Stomach (tissue), 9 donors: ENCODE measurements around the gene CKB. TPM values are rescaled to one million over a fixed set of nuclear protein-coding genes. Genes with fewer than 3 reads are reported as not detected.

ENCODE experiments used
- DNase-seq, 2 donors: peaks; one replicate each; pipeline versions ENCODE4 v3.0.0 to v3.0.0-alpha.2; 2013 to 2019
- H3K27ac ChIP-seq, 5 donors: fragments of 200-600 bp in 4 of 5; sonication (generic) in 4 of 5; one replicate each; pipeline ENCODE4 v1.5.1; 2013 to 2019; ENCODE audit warnings: mild to moderate bottlenecking in 1 of 5, moderate library complexity in 1 of 5
- H3K27me3 ChIP-seq, 3 donors: fragments of 200-600 bp; sonication (generic); one replicate each; pipeline ENCODE4 v1.5.1; 2017 to 2019; ENCODE audit warnings: mixed run types in 1 of 3
- H3K36me3 ChIP-seq, 4 donors: fragments of 200-600 bp; sonication (generic); 1 replicate in 3 of 4; 2 replicates in 1 of 4; pipeline ENCODE4 v1.5.1; 2016 to 2019
- H3K4me1 ChIP-seq, 4 donors: fragments of 200-600 bp; sonication (generic); one replicate each; pipeline ENCODE4 v1.5.1; 2016 to 2019
- H3K4me3 ChIP-seq, 4 donors: fragments of 200-600 bp; sonication (generic) in 3 of 4; one replicate each; pipeline ENCODE4 v1.5.1; 2016 to 2019; ENCODE audit warnings: mild to moderate bottlenecking in 1 of 4
- H3K9me3 ChIP-seq, 4 donors: fragments of 200-600 bp; sonication (generic); one replicate each; pipeline ENCODE4 v1.5.1; 2016 to 2019
- EP300 ChIP-seq: sonication (generic); formaldehyde crosslinking; IDR thresholded peaks from one replicate; pipeline ENCODE4 v1.6.1; 2017; ENCODE audit warnings: antibody characterized with exemption
- POLR2A ChIP-seq, 4 donors: fragments of 450-650 bp; IDR thresholded peaks; one replicate each; pipeline ENCODE4 v1.6.1; 2016; ENCODE audit warnings: antibody characterized with exemption in 4 of 4, control low read depth in 2 of 4, mild to moderate bottlenecking in 1 of 4, moderate library complexity in 1 of 4
- POLR2AphosphoS5 ChIP-seq, 3 donors: sonication (generic); formaldehyde crosslinking; IDR thresholded peaks; one replicate each; pipeline ENCODE4 v1.6.1; 2016; ENCODE audit warnings: antibody characterized with exemption in 3 of 3
- WGBS, 5 donors: extraction: QIAGEN DNeasy Blood & Tissue Kit in 3 of 5; methylation state at CpG; one replicate each; pipeline versions ENCODE4 v1.1.5 to v1.1.7; 2013 to 2018; 5-methylcytosine and 5-hydroxymethylcytosine counted together
- intact Hi-C: fragments of 100-400 bp; cut with DNase I; formaldehyde crosslinking; loops from one replicate; pipeline ENCODE4 v1.15.1; 2023; ENCODE audit warnings: low total_unique reads
- polyA plus RNA-seq, 3 donors: library from polyadenylated mRNA; stranded (reverse); fragments of 200-250 nt; gene quantifications; one replicate each; pipeline ENCODE4 v1.2.3, GENCODE V29; 2013
- total RNA-seq, 5 donors: library from RNA; depleted of rRNA; stranded (reverse); fragments of >200 nt; gene quantifications; one replicate each; pipeline versions ENCODE4 v1.1.0 to v1.2.3, GENCODE V29; 2014 to 2016
- TF ChIP-seq, protein P1 (sequence below), 7 experiments: fragments of 450-650 bp in 4 of 7; fragments of 200-600 bp in 3 of 7; sonication (generic) in 3 of 7; IDR thresholded peaks; one replicate each; pipeline ENCODE4 v1.5.1; 2016 to 2019; ENCODE audit warnings: antibody characterized with exemption in 7 of 7, control low read depth in 2 of 7, mild to moderate bottlenecking in 1 of 7
- donor health status: healthy with polysubstance abuse.
- donor health status: Bipolar disorder and iron deficiency.
- donor health status: healthy.

CKB gene
- total and polyA plus RNA-seq, 8 donors, result 216 to 1,146 (median 806) TPM

DNA sequence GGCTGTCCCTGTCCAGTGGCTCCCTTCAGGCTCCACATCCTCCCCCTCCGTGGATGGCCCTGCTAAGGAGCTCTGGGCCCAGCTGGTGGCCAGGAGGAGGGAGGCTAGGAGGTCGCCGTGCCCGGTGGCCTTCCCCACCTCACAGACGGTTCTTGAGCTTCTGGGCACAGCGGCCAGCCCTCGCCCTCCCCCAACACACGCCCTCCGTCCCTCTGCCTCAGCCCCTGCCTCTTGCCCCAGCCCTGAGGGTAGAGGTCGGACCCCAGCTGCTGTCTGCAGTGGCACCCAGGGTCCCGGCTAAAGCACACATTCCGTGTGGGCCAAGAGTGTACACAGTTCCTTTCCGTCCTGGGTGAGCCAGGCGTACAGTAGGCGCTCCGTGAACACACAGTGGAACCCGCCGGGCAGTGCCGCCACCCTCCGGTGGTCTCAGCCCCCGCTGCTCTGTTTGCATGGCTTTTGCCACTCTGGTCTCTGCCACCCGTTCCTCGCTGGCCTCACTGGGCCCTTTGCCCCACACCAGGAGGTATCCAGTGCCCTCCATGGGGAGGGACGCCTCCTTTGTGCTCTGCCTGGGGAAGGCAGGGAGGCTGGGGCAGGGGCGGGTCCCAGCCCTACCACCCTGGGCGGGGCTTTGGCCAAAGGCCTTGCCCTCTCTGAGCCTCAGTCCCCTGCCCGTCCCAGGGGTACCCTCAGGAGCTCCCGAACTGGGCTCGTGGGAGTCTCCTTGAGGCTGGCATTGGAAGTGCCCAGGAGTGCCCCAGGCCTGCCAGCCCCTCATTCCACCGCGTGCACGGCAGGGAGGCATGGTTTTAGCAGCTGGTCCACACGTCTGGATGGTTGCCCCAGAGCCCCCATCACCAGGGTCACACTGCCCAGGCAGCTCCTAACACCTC is 19.3 kb upstream of the CKB start:
- no peaks in the 10 kb centered on the region for H3K36me3 ChIP-seq
- H3K4me1 ChIP-seq, result peaks cover 73 to 87% (median 78%) of the 10 kb centered on the region in 4 donors
- peak overlapping the region in 1 of 4 donors; percentile 10 for H3K4me3 ChIP-seq
- peak overlapping the region; percentile 16 to 83 (median 61) for H3K27ac ChIP-seq
- peaks cover 0 to 7% (median 0%) of the 10 kb centered on the region in 3 donors for H3K27me3 ChIP-seq
- TF ChIP-seq POLR2A (IDR thresholded peaks at IDR 0.05), result no peak
- TF ChIP-seq EP300, result no peak
- no peak for TF ChIP-seq POLR2AphosphoS5 (IDR thresholded peaks at IDR 0.05)
- TF ChIP-seq, protein P1, sequence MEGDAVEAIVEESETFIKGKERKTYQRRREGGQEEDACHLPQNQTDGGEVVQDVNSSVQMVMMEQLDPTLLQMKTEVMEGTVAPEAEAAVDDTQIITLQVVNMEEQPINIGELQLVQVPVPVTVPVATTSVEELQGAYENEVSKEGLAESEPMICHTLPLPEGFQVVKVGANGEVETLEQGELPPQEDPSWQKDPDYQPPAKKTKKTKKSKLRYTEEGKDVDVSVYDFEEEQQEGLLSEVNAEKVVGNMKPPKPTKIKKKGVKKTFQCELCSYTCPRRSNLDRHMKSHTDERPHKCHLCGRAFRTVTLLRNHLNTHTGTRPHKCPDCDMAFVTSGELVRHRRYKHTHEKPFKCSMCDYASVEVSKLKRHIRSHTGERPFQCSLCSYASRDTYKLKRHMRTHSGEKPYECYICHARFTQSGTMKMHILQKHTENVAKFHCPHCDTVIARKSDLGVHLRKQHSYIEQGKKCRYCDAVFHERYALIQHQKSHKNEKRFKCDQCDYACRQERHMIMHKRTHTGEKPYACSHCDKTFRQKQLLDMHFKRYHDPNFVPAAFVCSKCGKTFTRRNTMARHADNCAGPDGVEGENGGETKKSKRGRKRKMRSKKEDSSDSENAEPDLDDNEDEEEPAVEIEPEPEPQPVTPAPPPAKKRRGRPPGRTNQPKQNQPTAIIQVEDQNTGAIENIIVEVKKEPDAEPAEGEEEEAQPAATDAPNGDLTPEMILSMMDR (IDR thresholded peaks at IDR 0.05), result peak in 1 of 7 experiments; percentile 10
- peak in 1 of 2 donors; percentile 64 for DNase-seq
- H3K9me3 ChIP-seq, result no peaks in the 10 kb centered on the region
- WGBS, 5 donors, result 57 to 65% (median 58%) methylated on average over 27 to 33 of the region's 33 CpGs
- intact Hi-C loops, result loop anchor here (10.0 kb wide), 1 partner anchor 47 kb away; no protein-coding TSS in a partner anchor

DNA sequence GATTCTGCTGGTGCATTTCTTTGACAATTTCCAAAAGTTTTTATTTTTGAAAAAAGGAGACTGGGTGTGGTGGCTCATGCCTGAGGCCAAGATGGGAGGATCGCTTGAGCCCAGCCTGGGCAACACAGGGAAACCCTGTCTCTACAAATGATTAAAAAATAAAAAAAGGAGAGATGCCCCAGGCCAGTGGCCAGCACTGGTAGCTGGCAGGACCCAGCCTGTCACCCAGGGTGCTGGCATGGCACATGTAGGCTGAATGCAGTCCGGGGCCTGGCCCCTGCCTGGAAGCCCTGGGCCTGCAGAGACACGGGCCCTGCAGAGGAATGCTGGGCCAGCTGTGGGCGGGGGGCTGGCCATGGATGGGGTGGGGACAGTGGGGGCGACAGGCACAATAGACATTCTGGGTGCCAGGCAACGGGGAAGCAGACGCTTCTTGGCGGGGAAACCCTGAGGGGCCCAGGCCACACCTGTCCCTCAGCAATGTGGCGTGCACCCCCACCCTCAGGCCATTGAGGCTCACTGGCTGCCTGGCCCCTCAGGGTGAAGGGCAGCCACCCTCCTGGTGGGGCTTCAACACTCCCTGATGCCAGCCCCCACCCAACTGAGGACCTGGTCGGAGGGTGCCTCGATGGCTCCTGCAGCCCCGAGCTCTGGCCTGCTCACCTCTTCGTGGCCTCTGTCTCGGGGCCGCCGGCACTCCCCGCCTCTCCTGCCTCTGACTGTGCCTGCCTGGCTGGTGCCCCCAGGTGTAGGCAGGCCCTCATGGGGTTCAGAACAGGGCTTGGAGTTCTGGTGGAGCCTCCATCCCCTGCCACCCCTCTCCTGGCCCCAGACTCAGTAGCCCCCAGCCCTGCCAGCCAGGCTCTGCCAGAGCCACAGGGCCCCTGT is 18.4 kb upstream of the CKB start:
- Histone ChIP-seq H3K4me1 (peaks cover 67 to 78% (median 72%) of the 10 kb centered on the region in 4 donors), H3K27me3 (peaks cover 0 to 7% (median 0%) of the 10 kb centered on the region in 3 donors), H3K9me3 (no peaks in the 10 kb centered on the region), H3K36me3 (peaks cover 0 to 5% (median 2%) of the 10 kb centered on the region in 4 donors), H3K27ac (peak overlapping the region; percentile 13 to 83 (median 61)), H3K4me3 (no peak overlapping the region)
- TF ChIP-seq, protein P1 (IDR thresholded peaks at IDR 0.05), result no peak
- TF ChIP-seq POLR2A (IDR thresholded peaks at IDR 0.05) (no peak), EP300 (no peak), POLR2AphosphoS5 (IDR thresholded peaks at IDR 0.05) (no peak)
- 16 to 61% (median 55%) methylated on average over 7 to 17 of the region's 17 CpGs for WGBS, 5 donors
- intact Hi-C loops, result loop anchor here (10.0 kb wide), 1 partner anchor 46 kb away; no protein-coding TSS in a partner anchor
- DNase-seq, result peak in 1 of 2 donors; percentile 60

DNA sequence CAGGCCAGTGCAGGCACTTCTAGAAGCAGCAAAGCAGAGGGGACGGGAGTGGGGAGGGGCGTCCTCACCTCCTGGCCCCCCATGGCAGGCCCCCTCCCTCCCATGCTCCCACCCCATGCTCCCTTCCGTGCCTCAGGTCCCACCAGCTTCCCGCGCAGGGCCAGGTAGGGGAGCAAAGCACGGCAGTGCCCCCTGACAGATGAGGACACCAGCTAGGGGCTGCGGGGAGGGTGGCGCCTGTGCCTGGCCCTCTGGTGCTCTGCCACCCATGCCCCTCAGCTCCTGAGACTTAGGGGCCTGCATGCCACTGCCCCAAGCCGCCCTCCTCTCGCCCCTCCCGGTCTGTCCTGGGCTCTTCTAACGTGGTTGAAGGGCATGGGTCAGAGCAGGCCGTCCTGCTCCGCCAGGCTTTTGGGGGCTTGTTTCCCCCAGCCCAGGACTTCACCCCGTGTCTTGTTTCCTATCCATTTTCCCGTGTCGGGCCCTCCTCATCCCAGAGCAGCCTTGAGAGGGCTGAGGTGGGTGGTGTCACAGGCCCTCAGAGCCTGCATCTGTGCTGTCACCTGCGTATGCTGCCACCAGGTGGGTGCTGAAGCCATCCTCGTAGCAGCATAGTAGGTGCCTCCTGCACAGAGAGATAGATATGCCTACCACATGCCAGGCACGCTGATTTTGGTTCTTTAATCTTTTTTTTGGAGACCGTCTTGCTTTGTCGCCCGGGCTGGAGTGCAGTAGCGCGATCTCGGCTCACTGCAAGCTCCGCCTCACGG is 16.6 kb upstream of the CKB start:
- TF ChIP-seq POLR2A (IDR thresholded peaks at IDR 0.05) (no peak), EP300 (no peak), POLR2AphosphoS5 (IDR thresholded peaks at IDR 0.05) (no peak)
- TF ChIP-seq, protein P1 (IDR thresholded peaks at IDR 0.05), result no peak
- intact Hi-C loops, result no loop called here
- H3K4me3 ChIP-seq, result no peak overlapping the region
- peaks cover 66 to 84% (median 73%) of the 10 kb centered on the region in 4 donors for H3K4me1 ChIP-seq
- H3K9me3 ChIP-seq, result no peaks in the 10 kb centered on the region
- DNase-seq, result no peak
- WGBS, 5 donors, result 65 to 72% (median 69%) methylated on average over 23 to 28 of the region's 28 CpGs
- H3K27ac ChIP-seq, result peak overlapping the region; percentile 7 to 83 (median 53)
- H3K27me3 ChIP-seq, result peaks cover 0 to 7% (median 0%) of the 10 kb centered on the region in 3 donors
- H3K36me3 ChIP-seq, result peaks cover 5 to 22% (median 21%) of the 10 kb centered on the region in 4 donors
